Vagina (tissue), 2 donors: ENCODE data around the gene MOB4.
"Not testable (repeated sequence)": the region's sequence is repeated elsewhere in the genome, so short reads cannot be mapped to it uniquely, and the experiment has no call there.

ENCODE experiments used
- CTCF ChIP-seq, 3 experiments: fragments of 450-650 bp in 2 of 3; fragments of 200-600 bp in 1 of 3; sonication (generic) in 1 of 3; IDR thresholded peaks; one replicate each; pipeline ENCODE4 v1.5.1; 2017 to 2019; ENCODE audit warnings: antibody characterized with exemption in 3 of 3, mild to moderate bottlenecking in 2 of 3, moderate library complexity in 2 of 3
- POLR2A ChIP-seq, 2 donors: fragments of 450-650 bp; IDR thresholded peaks; one replicate each; pipeline ENCODE4 v1.6.1; 2017; ENCODE audit warnings: antibody characterized with exemption in 2 of 2, mild to moderate bottlenecking in 2 of 2, moderate library complexity in 2 of 2
- POLR2AphosphoS5 ChIP-seq, 2 donors: sonication (generic); formaldehyde crosslinking; IDR thresholded peaks; one replicate each; pipeline ENCODE4 v1.9.0; 2017; ENCODE audit warnings: antibody characterized with exemption in 2 of 2, mild to moderate bottlenecking in 2 of 2, low read depth in 1 of 2; ENCODE audit not compliant: insufficient read depth in 1 of 2

DNA sequence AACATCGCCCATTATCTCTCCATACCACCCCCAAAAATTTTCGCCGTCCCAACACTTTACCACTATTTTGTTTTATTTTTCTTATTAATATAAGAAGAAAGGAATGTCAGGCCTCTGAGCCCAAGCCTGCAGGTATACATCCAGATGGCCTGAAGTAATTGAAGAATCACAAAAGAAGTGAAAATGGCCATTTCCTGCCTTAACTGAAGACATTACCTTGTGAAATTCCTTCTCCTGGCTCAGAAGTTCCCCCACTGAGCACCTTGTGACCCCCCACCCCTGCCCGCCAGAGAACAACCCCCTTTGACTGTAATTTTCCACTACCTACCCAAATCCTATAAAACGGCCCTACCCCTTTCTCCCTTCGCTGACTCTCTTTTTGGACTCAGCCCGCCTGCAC lies 71.4 kb downstream of the MOB4 start:
- not testable (repeated sequence) for TF ChIP-seq POLR2AphosphoS5 (IDR thresholded peaks at IDR 0.05; ENCODE audit: insufficient read depth in 1 of 2, low read depth in 1 of 2); POLR2A (IDR thresholded peaks at IDR 0.05); CTCF (IDR thresholded peaks at IDR 0.05)
